HG03159 (cell line): ENCODE measurements around the gene SLC31A1.
"Not testable (repeated sequence)": the region's sequence is repeated elsewhere in the genome, so short reads cannot be mapped to it uniquely, and the experiment has no call there.

Source experiments
- ATAC-seq: cut with Tn5 transposase; IDR thresholded peaks from one replicate; pipeline ENCODE4 v1.9.1; 2021; ENCODE audit warnings: mild to moderate bottlenecking, moderate library complexity; ENCODE audit not compliant: unreplicated experiment

Gene SLC31A1

GRCh38 chr9:113219969-113220368, 1.4 kb upstream of the SLC31A1 start:
- peak; percentile 59 for ATAC-seq

DNA sequence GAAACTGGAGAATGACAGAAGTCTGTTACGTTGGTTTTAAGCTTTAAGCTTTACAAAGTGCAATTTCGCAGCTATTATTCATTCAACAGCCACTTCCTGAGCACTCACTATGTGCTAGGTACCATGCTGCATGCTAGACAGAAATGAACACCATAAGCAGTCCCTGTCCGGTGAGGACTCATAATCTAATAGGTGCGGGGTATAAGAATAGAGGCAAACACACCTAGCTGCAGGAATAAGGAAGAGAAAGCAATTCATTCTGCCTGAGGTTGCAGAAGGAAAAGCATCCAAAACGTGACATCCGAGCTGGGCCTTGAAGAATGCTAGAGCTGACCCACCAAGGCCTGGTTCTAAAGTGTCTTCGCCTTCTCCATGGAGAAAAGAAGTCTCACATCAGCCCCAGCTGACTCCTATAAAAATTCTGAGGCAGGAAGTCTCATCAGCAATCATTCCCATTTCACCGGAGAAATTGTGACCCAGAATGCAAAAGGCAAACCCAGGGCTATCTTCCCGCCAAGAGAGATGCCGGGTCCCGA, 809 bp upstream of the SLC31A1 start:
- no peak for ATAC-seq

DNA sequence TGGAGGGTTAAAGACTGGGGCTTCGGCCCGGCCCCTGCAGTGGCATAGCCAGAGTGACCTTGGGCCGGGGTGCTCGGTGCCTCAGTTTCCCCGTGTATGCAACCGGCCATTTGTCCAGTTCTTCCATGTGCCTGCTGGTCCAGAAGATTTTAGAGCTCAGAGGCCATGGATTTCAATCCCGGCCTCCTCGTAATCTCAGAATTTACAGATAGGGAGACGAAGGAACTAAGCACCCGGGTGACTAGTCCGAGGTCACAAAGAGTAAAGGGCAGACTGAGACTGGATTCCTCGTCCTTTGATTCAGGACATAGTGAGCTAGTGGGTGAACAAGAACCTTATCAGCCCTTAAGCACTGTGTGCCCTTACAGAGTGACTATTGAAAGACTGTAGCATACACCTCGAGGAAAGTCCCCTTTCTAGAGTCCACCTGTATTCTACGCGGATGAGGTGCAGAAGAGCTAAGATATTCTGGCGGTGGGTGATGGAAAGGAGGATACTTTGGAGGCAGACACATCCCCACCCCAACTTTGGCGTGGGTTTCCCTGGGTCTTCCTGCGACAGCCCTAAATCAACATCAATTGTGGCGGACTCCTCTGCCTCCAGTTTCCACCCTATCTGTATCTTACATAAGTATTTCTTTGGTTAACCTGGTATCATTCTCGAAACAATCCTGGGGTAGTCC, 597 bp downstream of the SLC31A1 start:
- ATAC-seq, result no peak

DNA sequence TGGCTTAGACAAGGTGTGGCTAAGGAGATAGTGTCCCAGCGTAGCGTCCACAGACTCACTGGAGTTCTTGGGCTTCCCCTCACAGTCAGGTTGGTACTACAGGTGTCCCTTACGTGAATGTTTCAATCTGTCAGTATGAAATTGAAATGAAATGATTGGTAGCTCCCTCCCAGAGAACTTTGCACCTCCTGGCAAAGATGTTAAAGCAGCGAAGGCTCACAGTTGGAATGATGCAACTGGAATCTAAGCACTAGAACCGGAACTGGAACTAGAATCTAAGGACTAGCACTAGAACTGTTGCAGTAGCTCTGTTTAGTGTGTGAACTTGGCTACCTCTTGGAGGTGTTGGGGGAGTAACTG, 1.1 kb downstream of the SLC31A1 start:
- ATAC-seq, result no peak

GRCh38 chr9:113223963-113224362, 2.6 kb downstream of the SLC31A1 start:
- no peak for ATAC-seq

DNA sequence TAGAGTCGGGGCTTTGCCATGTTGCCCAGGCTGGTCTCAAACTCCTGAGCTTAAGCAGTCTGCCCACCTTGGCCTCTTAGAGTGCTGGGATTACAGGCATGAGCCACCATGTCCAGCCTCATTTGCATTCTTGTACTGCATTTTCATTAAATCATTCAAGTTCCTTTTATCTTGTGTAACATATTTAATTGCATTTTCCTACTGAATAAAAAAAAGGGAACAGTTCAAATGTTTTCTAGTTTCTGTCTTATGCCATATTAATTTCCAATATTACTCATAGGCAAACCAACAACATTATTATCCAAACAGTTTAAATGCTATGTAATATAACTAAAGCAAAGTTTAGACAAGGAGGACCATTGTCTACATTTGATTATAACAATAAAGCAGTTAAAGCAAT, 6.1 kb downstream of the SLC31A1 start:
- no peak for ATAC-seq

GRCh38 chr9:113228130-113228665, 6.9 kb downstream of the SLC31A1 start:
- no peak for ATAC-seq

- ATAC-seq, result no peak
These were observed 10.4 kb downstream of the SLC31A1 start for GRCh38 chr9:113231701-113232100.

- ATAC-seq, result not testable (repeated sequence)
These were observed 14.4 kb downstream of the SLC31A1 start for GRCh38 chr9:113235701-113236255.

DNA sequence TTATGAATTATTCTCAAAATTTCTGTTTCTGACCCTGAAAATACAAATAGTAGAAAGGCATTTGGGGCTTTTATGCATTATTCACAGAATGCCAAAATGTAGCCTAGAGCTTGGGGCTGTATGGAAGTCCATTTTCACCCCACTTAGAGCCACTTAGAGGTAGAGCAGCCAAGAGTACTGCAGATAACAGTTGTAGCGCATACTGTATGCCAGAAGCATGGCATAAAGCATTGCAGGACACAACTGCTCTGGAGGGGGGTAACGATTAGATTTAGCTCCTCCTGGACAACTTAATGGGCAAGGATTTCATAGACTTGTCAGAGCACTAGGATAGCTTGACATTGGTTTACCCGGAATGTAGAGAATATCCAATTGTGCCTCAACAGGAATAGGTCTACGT, 15.7 kb downstream of the SLC31A1 start:
- ATAC-seq, result no peak

GRCh38 chr9:113238202-113238858, 17.0 kb downstream of the SLC31A1 start:
- ATAC-seq, result no peak

DNA sequence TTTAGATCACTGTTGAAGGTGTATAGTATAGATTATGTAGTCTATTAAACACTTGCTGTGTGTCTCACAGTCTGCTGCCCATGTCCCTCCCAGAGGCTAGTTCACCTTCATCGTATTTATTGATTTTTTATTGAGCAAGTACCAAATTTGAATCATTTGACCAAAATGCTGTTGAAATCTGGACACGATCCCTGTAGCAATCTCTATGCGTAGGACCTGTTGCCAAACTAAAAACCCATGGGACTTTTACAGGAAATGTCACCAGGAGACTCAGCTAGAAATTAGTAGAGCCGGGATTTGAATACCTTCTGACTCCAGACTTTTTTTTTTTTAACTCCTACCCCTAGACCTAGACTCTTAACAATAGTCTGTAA, 17.5 kb downstream of the SLC31A1 start:
- ATAC-seq, result no peak

DNA sequence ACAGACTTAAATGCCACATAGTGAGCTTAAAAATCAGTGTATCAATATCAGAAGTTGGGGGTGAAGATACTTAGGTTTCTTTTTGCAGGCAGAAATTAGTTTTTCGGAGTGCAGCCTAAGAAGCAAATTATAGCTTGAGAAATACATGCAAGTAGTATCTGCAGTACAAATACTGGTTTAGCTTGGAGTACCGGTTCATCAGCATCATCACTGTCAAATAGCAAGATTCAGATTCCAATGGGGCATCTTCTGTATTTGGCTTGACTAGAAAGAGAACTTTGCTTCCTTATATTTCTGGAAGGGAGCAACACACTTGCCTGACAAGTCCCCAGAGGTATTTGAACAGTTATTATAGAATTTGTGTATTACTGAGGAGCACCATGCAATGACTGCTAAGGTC, 19.8 kb downstream of the SLC31A1 start:
- ATAC-seq, result no peak

- no peak for ATAC-seq
These were observed 23.2 kb downstream of the SLC31A1 start for GRCh38 chr9:113244556-113244955.

GRCh38 chr9:113245894-113246293, 24.6 kb downstream of the SLC31A1 start:
- ATAC-seq, result no peak

GRCh38 chr9:113246928-113247327, 25.6 kb downstream of the SLC31A1 start:
- no peak for ATAC-seq

DNA sequence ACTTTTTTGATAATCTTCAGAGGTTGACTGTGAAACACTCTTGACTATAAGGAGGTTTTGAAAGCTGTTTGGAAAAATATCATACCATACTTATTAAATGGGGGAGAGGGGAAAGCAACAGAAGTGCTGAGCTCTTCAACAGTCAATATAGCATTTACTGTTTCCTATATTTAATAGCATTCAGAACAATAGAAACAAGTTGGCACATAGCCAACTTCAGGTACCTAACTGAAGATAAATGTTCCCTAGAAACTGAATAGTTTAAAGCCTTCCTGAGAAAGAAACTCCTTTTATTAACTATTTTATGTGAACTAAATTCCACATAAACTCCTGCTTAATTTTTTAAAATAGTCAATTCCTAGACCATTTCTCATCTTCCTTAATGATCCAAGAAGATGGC, 26.3 kb downstream of the SLC31A1 start:
- ATAC-seq, result no peak

DNA sequence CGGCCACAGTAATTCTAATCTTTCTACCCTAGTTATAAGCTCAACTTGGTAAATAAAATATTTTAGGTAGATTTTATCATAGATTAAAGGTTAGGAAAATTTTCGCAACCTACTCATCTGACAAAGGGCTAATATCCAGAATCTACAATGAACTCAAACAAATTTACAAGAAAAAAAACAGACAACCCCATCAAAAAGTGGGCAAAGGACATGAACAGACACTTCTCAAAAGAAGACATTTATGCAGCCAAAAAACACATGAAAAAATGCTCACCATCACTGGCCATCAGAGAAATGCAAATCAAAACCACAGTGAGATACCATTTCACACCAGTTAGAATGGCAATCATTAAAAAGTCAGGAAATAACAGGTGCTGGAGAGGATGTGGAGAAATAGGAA, 28.3 kb downstream of the SLC31A1 start:
- not testable (repeated sequence) for ATAC-seq

DNA sequence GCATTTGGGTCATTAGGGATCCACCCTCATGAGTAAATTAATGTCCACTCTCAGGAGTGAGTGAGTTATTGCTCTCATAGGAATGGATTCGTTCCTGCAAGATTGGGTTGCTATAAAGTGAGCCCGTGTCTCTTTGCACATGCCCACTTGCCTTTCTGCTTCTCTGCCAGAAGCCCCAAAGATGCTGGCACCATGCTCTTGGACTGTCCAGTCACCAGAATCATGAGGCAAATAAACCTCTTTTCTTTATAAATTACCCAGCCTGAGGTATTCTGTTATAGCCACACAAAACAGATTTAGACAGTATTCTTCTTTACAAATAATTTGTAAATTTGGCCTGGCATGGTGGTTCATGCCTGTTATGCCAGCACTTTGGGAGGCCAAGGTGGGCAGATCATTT, 29.5 kb downstream of the SLC31A1 start:
- no peak for ATAC-seq

DNA sequence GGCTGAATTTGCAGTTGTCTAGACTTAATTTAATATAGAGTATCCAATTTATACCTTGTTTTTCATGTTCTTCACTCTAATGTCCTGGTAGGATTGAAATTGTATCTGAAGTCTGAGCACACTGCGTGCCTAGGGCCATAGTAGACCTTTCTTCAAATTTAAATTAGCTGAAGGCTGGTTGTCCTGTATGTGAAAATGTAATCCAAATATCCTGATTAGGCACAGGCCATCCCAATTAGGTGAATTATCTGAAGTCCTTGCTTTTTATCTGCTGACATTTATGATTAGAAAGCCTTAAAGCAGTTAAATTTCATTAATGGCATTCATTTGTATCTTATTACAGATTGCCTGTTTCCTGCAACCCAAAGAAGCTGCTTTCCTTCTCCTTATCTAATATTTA, 33.6 kb downstream of the SLC31A1 start:
- ATAC-seq, result no peak

- no peak for ATAC-seq
These were observed 34.1 kb downstream of the SLC31A1 start for GRCh38 chr9:113255438-113255837.

- ATAC-seq, result no peak
These were observed 36.5 kb downstream of the SLC31A1 start for GRCh38 chr9:113257863-113258262.
